Parathyroid adenoma (tissue), 2 donors: ENCODE data around the gene GABRG3.

Experiments
- H2AFZ ChIP-seq: fragments of 300-600 bp; sonication (generic); one replicate; pipeline ENCODE4 v1.7.0; 2017; ENCODE audit warnings: antibody characterized with exemption, mild to moderate bottlenecking
- H3K27ac ChIP-seq: fragments of 300-600 bp; sonication (generic); one replicate; pipeline ENCODE4 v1.7.0; 2017
- H3K27me3 ChIP-seq: fragments of 300-600 bp; sonication (generic); one replicate; pipeline ENCODE4 v1.7.0; 2017; ENCODE audit warnings: low read length; ENCODE audit not compliant: control insufficient read depth, insufficient read depth
- H3K36me3 ChIP-seq: fragments of 300-600 bp; sonication (generic); one replicate; pipeline ENCODE4 v1.7.0; 2017; ENCODE audit warnings: low read length; ENCODE audit not compliant: control insufficient read depth, insufficient read depth
- H3K4me1 ChIP-seq: fragments of 300-600 bp; sonication (generic); one replicate; pipeline ENCODE4 v1.7.0; 2017; ENCODE audit warnings: control low read depth
- H3K4me2 ChIP-seq: fragments of 300-600 bp; sonication (generic); one replicate; pipeline ENCODE4 v1.7.0; 2017; ENCODE audit warnings: low read length
- H3K4me3 ChIP-seq: fragments of 300-600 bp; sonication (generic); one replicate; pipeline ENCODE4 v1.7.0; 2017; ENCODE audit warnings: low read depth, low read length
- H3K79me2 ChIP-seq: fragments of 300-600 bp; sonication (generic); one replicate; pipeline ENCODE4 v1.7.0; 2017; ENCODE audit warnings: control low read depth
- H3K9ac ChIP-seq: fragments of 300-600 bp; sonication (generic); one replicate; pipeline ENCODE4 v1.7.0; 2017; ENCODE audit warnings: mild to moderate bottlenecking
- H3K9me3 ChIP-seq: fragments of 300-600 bp; sonication (generic); one replicate; pipeline ENCODE4 v1.7.0; 2017; ENCODE audit warnings: low read length; ENCODE audit not compliant: control insufficient read depth
- CTCF ChIP-seq: fragments of 300-600 bp; sonication (generic); IDR thresholded peaks from one replicate; pipeline ENCODE4 v1.7.0; 2017; ENCODE audit warnings: antibody characterized with exemption, mild to moderate bottlenecking
- donor health status: primary hyperparathyroidism.

The GABRG3 gene

DNA sequence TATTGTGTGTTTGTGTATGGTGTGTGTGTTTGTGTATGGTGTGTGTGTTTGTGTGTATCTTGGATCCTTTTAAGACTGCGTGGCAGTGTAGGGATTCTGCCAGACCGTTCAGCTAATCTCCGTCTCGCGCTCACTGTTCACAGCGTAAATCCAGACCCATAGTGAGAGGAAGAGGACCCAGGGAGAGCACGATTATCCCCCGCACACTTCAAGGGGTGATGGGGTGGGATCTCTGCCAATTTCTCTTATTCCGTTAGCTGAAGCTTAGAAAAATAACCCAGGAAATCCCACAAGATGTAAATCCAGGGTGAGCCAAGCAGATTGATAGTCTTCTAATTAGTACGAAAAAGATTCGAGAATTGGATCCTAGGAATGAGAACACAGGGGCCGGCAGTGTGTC is 381.2 kb downstream of the GABRG3 start:
- Histone ChIP-seq H3K9ac (no peak overlapping the region), H3K4me1 (no peaks in the 10 kb centered on the region), H3K4me2 (no peak overlapping the region), H3K36me3 (no peaks in the 10 kb centered on the region), H3K4me3 (no peak overlapping the region), H3K27me3 (no peaks in the 10 kb centered on the region), H3K79me2 (no peaks in the 10 kb centered on the region), H2AFZ (no peak overlapping the region), H3K27ac (no peak overlapping the region), H3K9me3 (no peaks in the 10 kb centered on the region)
- TF ChIP-seq CTCF = no peak

DNA sequence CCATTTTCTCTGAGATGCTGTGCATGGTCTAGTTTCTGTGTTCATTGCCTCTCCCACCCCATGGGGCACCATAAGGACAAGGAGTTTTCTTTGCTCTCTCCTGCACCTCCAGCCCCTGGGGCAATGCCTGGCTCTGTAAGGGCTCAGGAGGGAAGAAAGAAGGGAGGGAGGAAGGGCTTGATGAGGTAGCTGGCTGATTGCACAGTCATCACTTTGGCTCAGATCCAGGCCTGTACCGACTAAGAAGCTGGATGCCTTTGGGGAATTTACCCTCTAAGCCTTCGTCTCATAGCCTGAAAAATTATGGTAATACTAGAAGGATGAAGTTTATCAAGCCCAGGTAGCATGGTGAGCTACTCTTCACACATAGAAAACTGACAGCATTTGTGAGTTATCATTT is 382.9 kb downstream of the GABRG3 start:
- H3K4me3 ChIP-seq = no peak overlapping the region
- no peak overlapping the region for H2AFZ ChIP-seq
- no peaks in the 10 kb centered on the region for H3K79me2 ChIP-seq
- TF ChIP-seq CTCF = no peak
- no peak overlapping the region for H3K27ac ChIP-seq
- no peak overlapping the region for H3K4me2 ChIP-seq
- H3K9ac ChIP-seq = no peak overlapping the region
- H3K36me3 ChIP-seq = no peaks in the 10 kb centered on the region
- no peaks in the 10 kb centered on the region for H3K27me3 ChIP-seq
- no peaks in the 10 kb centered on the region for H3K9me3 ChIP-seq
- no peaks in the 10 kb centered on the region for H3K4me1 ChIP-seq

- Histone ChIP-seq H3K27ac (no peak overlapping the region), H3K4me2 (no peak overlapping the region), H3K79me2 (no peaks in the 10 kb centered on the region), H3K36me3 (no peaks in the 10 kb centered on the region), H3K4me3 (no peak overlapping the region), H2AFZ (no peak overlapping the region), H3K9ac (no peak overlapping the region), H3K27me3 (no peaks in the 10 kb centered on the region), H3K4me1 (no peaks in the 10 kb centered on the region), H3K9me3 (no peaks in the 10 kb centered on the region)
- peak; percentile 45 for TF ChIP-seq CTCF
Observed at GRCh38 chr15:27358751-27359434, 387.9 kb downstream of the GABRG3 start.

- no peak overlapping the region for H3K4me2 ChIP-seq
- no peaks in the 10 kb centered on the region for H3K27me3 ChIP-seq
- H3K9me3 ChIP-seq = no peaks in the 10 kb centered on the region
- no peaks in the 10 kb centered on the region for H3K36me3 ChIP-seq
- H3K4me1 ChIP-seq = no peaks in the 10 kb centered on the region
- H3K4me3 ChIP-seq = no peak overlapping the region
- no peak overlapping the region for H2AFZ ChIP-seq
- no peak overlapping the region for H3K27ac ChIP-seq
- H3K79me2 ChIP-seq = no peaks in the 10 kb centered on the region
- TF ChIP-seq CTCF = no peak
- H3K9ac ChIP-seq = no peak overlapping the region
Observed at GRCh38 chr15:27359586-27359985, 388.6 kb downstream of the GABRG3 start.

GRCh38 chr15:27360316-27360715 is 389.3 kb downstream of the GABRG3 start:
- Histone ChIP-seq H3K27ac (no peak overlapping the region), H3K4me3 (no peak overlapping the region), H3K36me3 (no peaks in the 10 kb centered on the region), H3K27me3 (no peaks in the 10 kb centered on the region), H3K4me1 (no peaks in the 10 kb centered on the region), H3K79me2 (no peaks in the 10 kb centered on the region), H3K9me3 (no peaks in the 10 kb centered on the region), H3K4me2 (no peak overlapping the region), H3K9ac (no peak overlapping the region), H2AFZ (no peak overlapping the region)
- TF ChIP-seq CTCF = no peak
